SW 1271 (cell line): ENCODE results near the gene LRMDA.

Experiments used
- DNase-seq, 2 experiments: peaks; one replicate each; lab custom pipeline; 2025; lab: John Stamatoyannopoulos, UW

LRMDA gene

GRCh38 chr10:75776738-75777504, 345.5 kb downstream of the LRMDA start:
- no peak for DNase-seq

- no peak for DNase-seq
Measured at GRCh38 chr10:75778665-75779064, 347.2 kb downstream of the LRMDA start.

DNA sequence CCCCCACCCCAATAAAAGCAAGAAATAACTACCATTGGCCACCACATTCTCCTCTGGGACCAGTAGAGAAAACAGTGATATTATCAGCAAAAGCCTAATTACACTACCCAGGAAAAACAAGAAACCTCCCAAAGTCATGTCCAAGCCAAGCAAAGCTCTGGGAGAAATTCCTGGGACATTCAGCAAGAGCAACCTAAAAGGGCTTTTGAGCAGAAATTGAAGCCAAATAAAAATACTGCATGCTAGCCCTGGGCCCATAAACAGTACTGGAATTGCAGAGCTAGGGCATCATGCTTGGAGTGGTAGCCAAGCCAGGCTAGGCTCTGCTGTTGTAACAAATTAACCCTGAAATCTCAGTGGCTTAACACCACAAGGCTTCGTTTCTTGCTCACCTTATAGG, 347.9 kb downstream of the LRMDA start:
- DNase-seq = no peak

- no peak for DNase-seq
Measured at GRCh38 chr10:75782463-75783248, 351.2 kb downstream of the LRMDA start.

- DNase-seq = no peak
Measured at GRCh38 chr10:75788394-75789205, 357.2 kb downstream of the LRMDA start.

GRCh38 chr10:75793848-75794247, 362.4 kb downstream of the LRMDA start:
- no peak for DNase-seq

DNA sequence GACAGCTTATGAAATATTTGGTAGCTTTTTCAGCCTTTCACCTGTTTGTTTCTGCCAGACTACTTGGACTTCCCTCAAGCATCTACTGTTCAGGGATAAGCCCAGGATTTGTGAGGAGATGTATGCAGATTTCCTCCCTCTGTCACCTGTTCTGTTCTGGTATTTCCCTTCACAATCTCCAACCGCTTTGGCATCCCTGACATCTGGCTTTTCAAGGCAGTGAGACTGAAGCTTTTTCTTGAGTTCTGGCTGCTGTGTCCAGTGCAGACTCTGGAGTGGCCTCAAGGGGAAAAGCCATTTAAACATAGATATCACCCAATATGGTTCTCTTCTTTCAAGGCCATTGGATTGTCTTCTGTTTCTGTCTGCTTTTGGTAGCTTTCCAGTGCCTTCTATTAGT, 369.7 kb downstream of the LRMDA start:
- no peak for DNase-seq

GRCh38 chr10:75801661-75802060, 370.2 kb downstream of the LRMDA start:
- no peak for DNase-seq

DNA sequence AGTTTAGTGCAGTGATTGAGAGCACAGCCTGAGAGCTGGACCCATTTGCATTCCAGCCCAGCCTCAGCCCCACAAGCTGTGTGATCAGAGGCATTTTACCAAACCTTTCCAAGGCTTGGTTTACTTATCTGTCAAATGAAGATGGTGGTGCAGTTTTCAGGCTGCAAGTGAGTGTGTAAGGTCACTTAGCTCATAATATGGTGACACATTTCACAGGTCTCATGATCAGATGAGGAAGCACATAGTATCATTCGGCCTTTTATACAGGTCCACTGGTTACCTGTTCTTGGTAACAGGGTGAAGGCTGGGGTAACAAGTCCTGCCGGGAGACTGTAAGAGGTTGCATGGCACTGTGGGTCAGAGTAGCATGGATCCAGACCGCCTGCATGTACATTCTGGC, 371.7 kb downstream of the LRMDA start:
- no peak for DNase-seq

- DNase-seq = no peak
Measured at GRCh38 chr10:75803816-75804552, 372.6 kb downstream of the LRMDA start.

GRCh38 chr10:75806186-75806585, 374.8 kb downstream of the LRMDA start:
- no peak for DNase-seq

- no peak for DNase-seq
Measured at GRCh38 chr10:75807456-75807855, 376.0 kb downstream of the LRMDA start.

DNA sequence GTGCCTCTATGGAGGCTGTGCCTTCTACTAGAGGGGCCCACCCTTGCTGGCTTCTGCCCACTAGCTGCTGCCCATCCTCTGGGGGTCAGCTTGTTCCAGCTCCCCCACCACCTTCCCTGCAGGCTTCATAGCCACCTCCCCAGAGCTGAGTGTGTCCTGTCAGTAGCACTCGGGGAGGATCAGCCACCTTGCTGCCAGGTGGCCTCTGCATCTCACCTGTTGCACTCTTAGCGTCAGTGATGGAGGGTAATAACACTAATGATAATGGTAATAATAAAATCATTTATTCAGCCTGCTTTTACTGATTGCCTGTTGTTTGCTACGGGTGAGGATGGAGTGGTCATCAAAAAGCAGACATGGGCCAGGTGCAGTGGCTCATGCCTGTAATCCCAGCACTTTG, 377.6 kb downstream of the LRMDA start:
- no peak for DNase-seq

DNA sequence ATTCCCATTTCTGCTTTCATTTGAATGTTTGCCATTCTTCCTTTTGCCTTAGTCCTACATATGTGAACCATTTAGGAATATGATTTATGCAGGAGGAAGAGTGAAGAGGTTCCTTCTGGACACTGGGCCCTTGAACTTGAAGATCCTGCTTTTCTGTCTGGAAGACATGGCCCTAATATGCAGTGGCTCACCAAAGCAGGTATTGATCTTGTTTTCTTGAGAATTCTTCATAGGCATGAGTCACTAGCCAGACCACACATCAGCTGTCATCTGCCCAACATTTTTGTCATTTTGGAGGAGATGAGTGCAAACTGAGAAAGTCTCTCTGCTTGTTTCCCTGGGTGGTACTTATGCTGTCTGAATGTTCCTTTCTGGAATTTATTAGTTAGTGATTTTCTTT, 382.6 kb downstream of the LRMDA start:
- no peak for DNase-seq

DNA sequence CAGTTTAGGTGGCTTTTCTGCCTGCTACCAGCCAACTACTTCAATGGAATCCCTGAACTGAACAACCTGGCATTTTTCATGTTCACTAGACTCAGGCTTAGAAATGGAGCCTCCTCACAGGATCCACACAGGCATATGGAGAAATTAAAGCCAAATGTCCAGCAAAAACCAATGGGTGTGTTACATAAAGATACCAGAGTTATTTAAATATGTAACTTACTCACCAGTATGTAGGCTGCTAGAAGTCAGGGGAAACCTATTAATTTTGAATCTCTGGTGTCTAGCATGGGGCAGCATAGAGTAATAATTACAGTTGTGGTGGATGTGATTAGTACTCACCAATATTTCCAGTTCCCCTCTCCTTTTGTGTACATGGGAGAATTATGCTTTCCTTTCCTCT, 383.6 kb downstream of the LRMDA start:
- no peak for DNase-seq

DNA sequence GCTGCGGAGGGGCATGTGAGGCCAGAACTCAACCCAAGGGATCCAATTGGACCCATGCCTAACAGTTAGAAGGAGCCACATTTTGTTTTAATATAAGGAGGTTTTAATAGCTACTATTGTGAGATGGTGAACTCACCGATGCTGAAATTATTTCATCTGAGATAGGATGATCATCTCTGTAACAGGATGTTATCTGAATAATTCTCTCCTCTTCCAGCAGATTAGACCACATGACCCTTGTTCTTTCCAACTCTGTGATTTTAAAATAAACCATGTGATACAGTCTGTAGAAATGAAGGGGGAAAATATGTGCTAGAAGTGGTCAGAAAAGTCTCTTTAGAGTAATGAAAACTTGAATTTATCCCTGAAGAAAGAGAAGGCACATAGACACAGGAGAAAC, 385.8 kb downstream of the LRMDA start:
- no peak for DNase-seq

GRCh38 chr10:75818552-75818951, 387.1 kb downstream of the LRMDA start:
- DNase-seq = no peak

DNA sequence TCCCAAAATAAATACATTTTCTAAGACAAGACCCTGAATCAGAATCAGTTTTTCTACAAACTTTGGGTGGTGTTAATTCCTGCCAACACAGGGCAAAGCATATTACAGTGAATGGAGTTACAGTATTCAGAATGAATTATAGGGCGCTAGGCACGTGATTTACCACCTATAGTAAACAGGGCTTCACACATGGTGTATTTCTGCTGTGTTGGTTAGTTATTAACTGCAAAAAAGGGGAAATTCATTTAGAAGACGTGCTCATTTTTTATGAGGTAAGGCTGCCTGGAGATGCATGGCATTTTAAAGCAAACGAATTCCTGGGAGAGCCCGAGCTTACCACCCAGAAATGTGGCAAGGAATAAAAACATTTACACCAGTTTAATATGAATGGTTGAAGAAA, 393.8 kb downstream of the LRMDA start:
- DNase-seq = no peak

- DNase-seq = no peak
Measured at GRCh38 chr10:75825661-75826060, 394.2 kb downstream of the LRMDA start.

- DNase-seq = no peak
Measured at GRCh38 chr10:75826846-75827245, 395.4 kb downstream of the LRMDA start.

DNA sequence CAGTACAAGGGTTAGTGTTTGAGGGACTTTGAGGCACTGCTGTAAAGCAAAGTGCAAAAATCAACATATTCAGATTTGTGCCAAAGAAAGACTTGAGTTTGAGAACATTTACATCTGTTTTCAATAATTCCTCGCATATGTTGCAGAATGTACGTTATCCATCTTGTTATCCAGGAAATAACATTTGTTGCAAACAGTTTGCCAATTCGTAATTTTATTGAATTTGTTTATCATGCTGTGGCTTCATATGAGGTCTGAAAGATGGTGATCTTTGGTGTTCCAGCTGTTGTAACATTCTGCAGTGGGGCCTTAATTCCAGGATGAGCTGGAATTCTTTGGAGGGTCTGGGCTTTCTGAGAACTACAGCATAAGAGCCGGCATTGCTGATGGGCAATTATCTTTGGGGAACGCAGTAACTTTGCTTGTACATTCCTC, 396.2 kb downstream of the LRMDA start:
- DNase-seq = no peak

GRCh38 chr10:75828413-75828812, 397.0 kb downstream of the LRMDA start:
- no peak for DNase-seq
